ENCODE measurements around the gene ART3. TPM values are rescaled to one million over a fixed set of nuclear protein-coding genes. Genes with fewer than 3 reads are reported as not detected.

The ART3 gene
- total RNA-seq, 1 donor from 2014 or later: 7.3 TPM

GRCh38 chr4:76055016-76055415 lies 19.5 kb upstream of the ART3 start:
- peaks cover 6% of the 10 kb centered on the region for H3K9me3 Mint-ChIP-seq (ENCODE audit: low read depth)
- DNase-seq (ENCODE audit: low spot score, unreplicated experiment): no peak
- H3K36me3 Mint-ChIP-seq (ENCODE audit: insufficient read depth): no peaks in the 10 kb centered on the region
- H3K4me3 Mint-ChIP-seq (ENCODE audit: low read depth): no peak overlapping the region
- no peaks in the 10 kb centered on the region for H3K27me3 Mint-ChIP-seq
- no peak overlapping the region for H3K27ac Mint-ChIP-seq
- TF ChIP-seq, protein P1, sequence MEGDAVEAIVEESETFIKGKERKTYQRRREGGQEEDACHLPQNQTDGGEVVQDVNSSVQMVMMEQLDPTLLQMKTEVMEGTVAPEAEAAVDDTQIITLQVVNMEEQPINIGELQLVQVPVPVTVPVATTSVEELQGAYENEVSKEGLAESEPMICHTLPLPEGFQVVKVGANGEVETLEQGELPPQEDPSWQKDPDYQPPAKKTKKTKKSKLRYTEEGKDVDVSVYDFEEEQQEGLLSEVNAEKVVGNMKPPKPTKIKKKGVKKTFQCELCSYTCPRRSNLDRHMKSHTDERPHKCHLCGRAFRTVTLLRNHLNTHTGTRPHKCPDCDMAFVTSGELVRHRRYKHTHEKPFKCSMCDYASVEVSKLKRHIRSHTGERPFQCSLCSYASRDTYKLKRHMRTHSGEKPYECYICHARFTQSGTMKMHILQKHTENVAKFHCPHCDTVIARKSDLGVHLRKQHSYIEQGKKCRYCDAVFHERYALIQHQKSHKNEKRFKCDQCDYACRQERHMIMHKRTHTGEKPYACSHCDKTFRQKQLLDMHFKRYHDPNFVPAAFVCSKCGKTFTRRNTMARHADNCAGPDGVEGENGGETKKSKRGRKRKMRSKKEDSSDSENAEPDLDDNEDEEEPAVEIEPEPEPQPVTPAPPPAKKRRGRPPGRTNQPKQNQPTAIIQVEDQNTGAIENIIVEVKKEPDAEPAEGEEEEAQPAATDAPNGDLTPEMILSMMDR (IDR thresholded peaks at IDR 0.05; ENCODE audit: unreplicated experiment): no peak
- H3K4me1 Mint-ChIP-seq (ENCODE audit: low read depth): peaks cover 22% of the 10 kb centered on the region

- no peak overlapping the region for H3K4me3 Mint-ChIP-seq (ENCODE audit: low read depth)
- no peaks in the 10 kb centered on the region for H3K36me3 Mint-ChIP-seq (ENCODE audit: insufficient read depth)
- TF ChIP-seq, protein P1 (IDR thresholded peaks at IDR 0.05; ENCODE audit: unreplicated experiment): no peak
- peaks cover 22% of the 10 kb centered on the region for H3K4me1 Mint-ChIP-seq (ENCODE audit: low read depth)
- H3K27me3 Mint-ChIP-seq: no peaks in the 10 kb centered on the region
- DNase-seq (ENCODE audit: low spot score, unreplicated experiment): no peak
- peaks cover 6% of the 10 kb centered on the region for H3K9me3 Mint-ChIP-seq (ENCODE audit: low read depth)
- H3K27ac Mint-ChIP-seq: no peak overlapping the region
These were observed 19.1 kb upstream of the ART3 start for GRCh38 chr4:76055421-76055820.

- Mint-ChIP-seq H3K27ac (no peak overlapping the region), H3K9me3 (ENCODE audit: low read depth) (peaks cover 6% of the 10 kb centered on the region), H3K4me1 (ENCODE audit: low read depth) (peaks cover 22% of the 10 kb centered on the region), H3K4me3 (ENCODE audit: low read depth) (no peak overlapping the region), H3K27me3 (no peaks in the 10 kb centered on the region), H3K36me3 (ENCODE audit: insufficient read depth) (no peaks in the 10 kb centered on the region)
- DNase-seq (ENCODE audit: low spot score, unreplicated experiment): no peak
- TF ChIP-seq, protein P1 (IDR thresholded peaks at IDR 0.05; ENCODE audit: unreplicated experiment): no peak
These were observed 16.2 kb upstream of the ART3 start for GRCh38 chr4:76058302-76058701.

- Mint-ChIP-seq H3K4me1 (ENCODE audit: low read depth) (peaks cover 18% of the 10 kb centered on the region), H3K36me3 (ENCODE audit: insufficient read depth) (no peaks in the 10 kb centered on the region), H3K27me3 (no peaks in the 10 kb centered on the region), H3K9me3 (ENCODE audit: low read depth) (peaks cover 6% of the 10 kb centered on the region), H3K4me3 (ENCODE audit: low read depth) (no peak overlapping the region), H3K27ac (peak overlapping the region; percentile 85)
- DNase-seq (ENCODE audit: low spot score, unreplicated experiment): no peak
- TF ChIP-seq, protein P1 (IDR thresholded peaks at IDR 0.05; ENCODE audit: unreplicated experiment): no peak
These were observed 15.6 kb upstream of the ART3 start for GRCh38 chr4:76058888-76059426.

GRCh38 chr4:76059750-76060149 lies 14.8 kb upstream of the ART3 start:
- DNase-seq (ENCODE audit: low spot score, unreplicated experiment): no peak
- TF ChIP-seq, protein P1 (IDR thresholded peaks at IDR 0.05; ENCODE audit: unreplicated experiment): no peak
- H3K27ac Mint-ChIP-seq: no peak overlapping the region
- H3K9me3 Mint-ChIP-seq (ENCODE audit: low read depth): peaks cover 6% of the 10 kb centered on the region
- peaks cover 17% of the 10 kb centered on the region for H3K4me1 Mint-ChIP-seq (ENCODE audit: low read depth)
- no peaks in the 10 kb centered on the region for H3K36me3 Mint-ChIP-seq (ENCODE audit: insufficient read depth)
- H3K27me3 Mint-ChIP-seq: no peaks in the 10 kb centered on the region
- H3K4me3 Mint-ChIP-seq (ENCODE audit: low read depth): no peak overlapping the region

Measured in progenitor cell of endocrine pancreas (in vitro differentiated cells).